Thoracic aorta (tissue), 2 donors: Measurements from ENCODE around the gene BSG. TPM values are rescaled to one million over a fixed set of nuclear protein-coding genes. Genes with fewer than 3 reads are reported as not detected.

Experiments
- ATAC-seq: fragments of 150-250 bp; one replicate; pipeline ENCODE4 v1.8.0; 2017; ENCODE audit warnings: low read depth; ENCODE audit not compliant: insufficient number of reproducible peaks, low FRiP score
- DNase-seq: peaks from one replicate; pipeline ENCODE4 v3.0.0-alpha.2; 2020; ENCODE audit warnings: low spot score
- H3K27ac ChIP-seq, 2 donors: fragments of 200-600 bp; sonication (generic); 1 replicate in 1 of 2; 2 replicates in 1 of 2; pipeline ENCODE4 v1.5.1; 2016; ENCODE audit warnings: mild to moderate bottlenecking in 2 of 2, moderate library complexity in 2 of 2
- H3K27me3 ChIP-seq: fragments of 200-600 bp; sonication (generic); replicated peaks from 2 replicates; pipeline ENCODE4 v1.6.0; 2016; ENCODE audit warnings: mild to moderate bottlenecking; ENCODE audit not compliant: insufficient read depth
- H3K36me3 ChIP-seq: fragments of 200-600 bp; sonication (generic); one replicate; pipeline ENCODE4 v1.5.1; 2016
- H3K4me1 ChIP-seq, 2 donors: fragments of 200-600 bp; sonication (generic); 1 replicate in 1 of 2; 2 replicates in 1 of 2; pipeline versions ENCODE4 v1.5.1 to v1.6.0; 2016; ENCODE audit warnings: low read depth in 2 of 2, mild to moderate bottlenecking in 1 of 2; ENCODE audit not compliant: control insufficient read depth in 1 of 2
- H3K4me3 ChIP-seq: fragments of 200-600 bp; sonication (generic); 2 replicates; pipeline ENCODE4 v1.5.1; 2016; ENCODE audit warnings: mild to moderate bottlenecking
- H3K9me3 ChIP-seq: fragments of 200-600 bp; sonication (generic); 2 replicates; pipeline ENCODE4 v1.5.1; 2016
- total RNA-seq, 2 donors: library from RNA; depleted of rRNA; stranded (reverse); fragments of >200 nt; gene quantifications; one replicate each; pipeline versions ENCODE4 v1.1.0 to v1.2.3, GENCODE V29; 2016
- TF ChIP-seq, protein P1 (sequence below): fragments of 200-600 bp; sonication (generic); IDR thresholded peaks from one replicate; pipeline ENCODE4 v1.5.1; 2019; ENCODE audit warnings: antibody characterized with exemption

Gene BSG
- total RNA-seq, 2 donors from 2014 or later, result 344 to 575 TPM

GRCh38 chr19:612941-613340 lies 40.5 kb downstream of the BSG start:
- Histone ChIP-seq H3K36me3 (peaks cover 5% of the 10 kb centered on the region), H3K27me3 (no peaks in the 10 kb centered on the region), H3K4me1 (no peaks in the 10 kb centered on the region), H3K4me3 (no peak overlapping the region), H3K27ac (no peak overlapping the region), H3K9me3 (no peaks in the 10 kb centered on the region)
- ATAC-seq (no peak), DNase-seq (no peak)
- TF ChIP-seq, protein P1, sequence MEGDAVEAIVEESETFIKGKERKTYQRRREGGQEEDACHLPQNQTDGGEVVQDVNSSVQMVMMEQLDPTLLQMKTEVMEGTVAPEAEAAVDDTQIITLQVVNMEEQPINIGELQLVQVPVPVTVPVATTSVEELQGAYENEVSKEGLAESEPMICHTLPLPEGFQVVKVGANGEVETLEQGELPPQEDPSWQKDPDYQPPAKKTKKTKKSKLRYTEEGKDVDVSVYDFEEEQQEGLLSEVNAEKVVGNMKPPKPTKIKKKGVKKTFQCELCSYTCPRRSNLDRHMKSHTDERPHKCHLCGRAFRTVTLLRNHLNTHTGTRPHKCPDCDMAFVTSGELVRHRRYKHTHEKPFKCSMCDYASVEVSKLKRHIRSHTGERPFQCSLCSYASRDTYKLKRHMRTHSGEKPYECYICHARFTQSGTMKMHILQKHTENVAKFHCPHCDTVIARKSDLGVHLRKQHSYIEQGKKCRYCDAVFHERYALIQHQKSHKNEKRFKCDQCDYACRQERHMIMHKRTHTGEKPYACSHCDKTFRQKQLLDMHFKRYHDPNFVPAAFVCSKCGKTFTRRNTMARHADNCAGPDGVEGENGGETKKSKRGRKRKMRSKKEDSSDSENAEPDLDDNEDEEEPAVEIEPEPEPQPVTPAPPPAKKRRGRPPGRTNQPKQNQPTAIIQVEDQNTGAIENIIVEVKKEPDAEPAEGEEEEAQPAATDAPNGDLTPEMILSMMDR, result no peak

GRCh38 chr19:613732-614567 lies 41.6 kb downstream of the BSG start:
- no peak overlapping the region for H3K27ac ChIP-seq
- H3K27me3 ChIP-seq, result no peaks in the 10 kb centered on the region
- H3K4me1 ChIP-seq, result no peaks in the 10 kb centered on the region
- peaks cover 14% of the 10 kb centered on the region for H3K36me3 ChIP-seq
- TF ChIP-seq, protein P1, result no peak
- no peaks in the 10 kb centered on the region for H3K9me3 ChIP-seq
- no peak for ATAC-seq
- no peak overlapping the region for H3K4me3 ChIP-seq
- DNase-seq, result no peak

DNA sequence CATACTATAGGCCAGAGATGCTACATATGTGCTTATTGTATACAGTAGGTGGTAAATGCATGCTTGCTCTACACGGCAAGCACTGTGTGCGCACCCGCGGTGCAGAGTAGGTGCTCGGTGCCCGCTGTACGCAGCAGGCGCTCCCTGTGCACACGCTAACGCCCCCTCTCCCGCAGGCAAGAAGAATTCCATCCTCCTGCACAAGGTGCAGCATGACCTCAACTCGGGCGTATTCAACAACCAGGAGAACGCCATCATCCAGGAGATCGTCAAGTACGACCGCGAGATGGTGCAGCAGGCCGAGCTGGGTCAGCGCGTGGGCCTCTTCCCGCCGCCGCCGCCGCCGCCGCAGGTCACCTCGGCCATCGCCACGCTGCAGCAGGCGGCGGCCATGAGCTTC lies 43.2 kb downstream of the BSG start:
- no peak overlapping the region for H3K4me3 ChIP-seq
- H3K4me1 ChIP-seq, result no peaks in the 10 kb centered on the region
- no peaks in the 10 kb centered on the region for H3K27me3 ChIP-seq
- ATAC-seq (no peak), DNase-seq (no peak)
- TF ChIP-seq, protein P1, result no peak
- no peak overlapping the region for H3K27ac ChIP-seq
- H3K9me3 ChIP-seq, result no peaks in the 10 kb centered on the region
- peaks cover 26% of the 10 kb centered on the region for H3K36me3 ChIP-seq

- no peaks in the 10 kb centered on the region for H3K4me1 ChIP-seq
- no peak overlapping the region for H3K4me3 ChIP-seq
Observed at GRCh38 chr19:616062-616700, 43.8 kb downstream of the BSG start.

More at GRCh38 chr19:616062-616700, 43.8 kb downstream of the BSG start:
- Histone ChIP-seq H3K27me3 (no peaks in the 10 kb centered on the region), H3K27ac (no peak overlapping the region), H3K9me3 (no peaks in the 10 kb centered on the region), H3K36me3 (peaks cover 26% of the 10 kb centered on the region)
- TF ChIP-seq, protein P1, result no peak
- ATAC-seq, result no peak
- no peak for DNase-seq
